Measurements from ENCODE around the gene PPP2R2B. TPM values are rescaled to one million over a fixed set of nuclear protein-coding genes. Genes with fewer than 3 reads are reported as not detected.

Gene PPP2R2B
- polyA plus RNA-seq, 1 donor (not counting 4 experiments of a cell fraction or from before 2014, with no cell fraction given), result 0.33 TPM

DNA sequence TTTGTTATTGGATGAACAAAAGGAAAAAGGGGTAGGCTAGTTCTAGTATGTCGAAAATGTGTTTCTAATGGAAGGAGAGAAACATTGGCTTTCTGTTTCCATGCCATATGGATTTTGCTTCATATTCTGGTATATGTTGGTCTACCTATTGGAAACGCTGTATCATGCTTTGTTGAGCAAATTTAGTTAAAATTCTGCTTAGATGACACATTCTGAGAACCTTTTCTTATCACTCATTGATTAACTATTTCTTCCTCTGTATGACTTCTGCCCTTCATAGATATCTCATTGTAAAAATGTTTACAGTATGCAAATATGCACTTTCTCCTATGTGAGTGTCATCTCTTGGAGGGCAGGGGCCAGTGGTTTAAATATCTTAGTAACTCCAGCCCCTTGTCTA lies 293.8 kb downstream of the PPP2R2B start:
- no peak for FAIRE-seq
- H3K4me1 ChIP-seq (ENCODE audit: control insufficient read depth, extremely low read depth, insufficient read depth, low read length), result no peaks in the 10 kb centered on the region
- H3K9ac ChIP-seq (ENCODE audit: control insufficient read depth, extremely low read depth, insufficient read depth, low read length), result no peak overlapping the region
- no peak overlapping the region for H2AFZ ChIP-seq (ENCODE audit: control insufficient read depth, low read length)
- no peaks in the 10 kb centered on the region for H3K9me3 ChIP-seq (ENCODE audit: control insufficient read depth, low read depth, low read length)
- DNase-seq (ENCODE audit: low read depth, low spot score), result no peak
- H3K79me2 ChIP-seq (ENCODE audit: control insufficient read depth, insufficient read depth, low read length), result no peaks in the 10 kb centered on the region
- dilution Hi-C loops (cut with MboI; ENCODE audit: extremely low pct_ligation_motif_present, low sequenced_read_pairs), result no loop called here
- H3K9me1 ChIP-seq (ENCODE audit: control insufficient read depth, extremely low read depth, insufficient read depth, low read length), result no peaks in the 10 kb centered on the region
- TF ChIP-seq CTCF (optimal IDR thresholded peaks at IDR 0.05 in 1 of 3, IDR thresholded peaks at IDR 0.05 in 1 of 3, conservative IDR thresholded peaks at IDR 0.05 in 1 of 3; ENCODE audit: extremely low read depth in 1 of 3, insufficient read depth in 2 of 3, low read length in 3 of 3) (no peak), EZH2 (IDR thresholded peaks at IDR 0.05; ENCODE audit: low read length) (no peak)
- no peaks in the 10 kb centered on the region for H3K27me3 ChIP-seq (ENCODE audit: control insufficient read depth, extremely low read depth, insufficient read depth, low read length)
- H3K4me2 ChIP-seq (ENCODE audit: control insufficient read depth, extremely low read depth, insufficient read depth, low read depth, low read length), result no peak overlapping the region
- no peaks in the 10 kb centered on the region for H3K36me3 ChIP-seq (ENCODE audit: control insufficient read depth in 2 of 2, extremely low read depth in 1 of 2, insufficient read depth in 2 of 2, low read length in 2 of 2)
- no peak overlapping the region for H3K27ac ChIP-seq (ENCODE audit: control insufficient read depth, insufficient read depth, low read length)
- no peak overlapping the region for H3K4me3 ChIP-seq (ENCODE audit: control insufficient read depth in 2 of 3, extremely low read depth in 1 of 3, insufficient read depth in 2 of 3, low read depth in 1 of 3, low read length in 3 of 3)
- no peaks in the 10 kb centered on the region for H4K20me1 ChIP-seq (ENCODE audit: control insufficient read depth, extremely low read depth, insufficient read depth, low read length)

GRCh38 chr5:146582051-146582596 lies 296.4 kb downstream of the PPP2R2B start:
- Histone ChIP-seq H3K79me2 (ENCODE audit: control insufficient read depth, insufficient read depth, low read length) (no peaks in the 10 kb centered on the region), H3K4me2 (ENCODE audit: control insufficient read depth, extremely low read depth, insufficient read depth, low read depth, low read length) (no peak overlapping the region), H3K9me3 (ENCODE audit: control insufficient read depth, low read depth, low read length) (no peaks in the 10 kb centered on the region), H3K4me1 (ENCODE audit: control insufficient read depth, extremely low read depth, insufficient read depth, low read length) (no peaks in the 10 kb centered on the region), H2AFZ (ENCODE audit: control insufficient read depth, low read length) (no peak overlapping the region), H3K27ac (ENCODE audit: control insufficient read depth, insufficient read depth, low read length) (no peak overlapping the region), H3K9me1 (ENCODE audit: control insufficient read depth, extremely low read depth, insufficient read depth, low read length) (no peaks in the 10 kb centered on the region), H3K27me3 (ENCODE audit: control insufficient read depth, extremely low read depth, insufficient read depth, low read length) (no peaks in the 10 kb centered on the region), H4K20me1 (ENCODE audit: control insufficient read depth, extremely low read depth, insufficient read depth, low read length) (no peaks in the 10 kb centered on the region), H3K4me3 (ENCODE audit: control insufficient read depth in 2 of 3, extremely low read depth in 1 of 3, insufficient read depth in 2 of 3, low read depth in 1 of 3, low read length in 3 of 3) (no peak overlapping the region), H3K9ac (ENCODE audit: control insufficient read depth, extremely low read depth, insufficient read depth, low read length) (no peak overlapping the region), H3K36me3 (ENCODE audit: control insufficient read depth in 2 of 2, extremely low read depth in 1 of 2, insufficient read depth in 2 of 2, low read length in 2 of 2) (no peaks in the 10 kb centered on the region)
- TF ChIP-seq EZH2 (IDR thresholded peaks at IDR 0.05; ENCODE audit: low read length), result no peak
- TF ChIP-seq CTCF (optimal IDR thresholded peaks at IDR 0.05 in 1 of 3, IDR thresholded peaks at IDR 0.05 in 1 of 3, conservative IDR thresholded peaks at IDR 0.05 in 1 of 3; ENCODE audit: extremely low read depth in 1 of 3, insufficient read depth in 2 of 3, low read length in 3 of 3), result no peak
- dilution Hi-C loops (cut with MboI; ENCODE audit: extremely low pct_ligation_motif_present, low sequenced_read_pairs), result no loop called here
- no peak for DNase-seq (ENCODE audit: low read depth, low spot score)
- FAIRE-seq, result no peak
